H1 (cell line): Measurements from ENCODE around the gene CCDC12. TPM values are rescaled to one million over a fixed set of nuclear protein-coding genes. Genes with fewer than 3 reads are reported as not detected.

Experiments used
- CTCF ChIA-PET: fragments of 300-600 bp; sonication (Branson Sonifier 250); formaldehyde crosslinking; loops from one replicate; lab custom pipeline; 2021; ENCODE audit not compliant: partially characterized antibody; lab: Charles Lee
- POLR2A ChIA-PET: fragments of 300-600 bp; sonication (Branson Sonifier 250); formaldehyde crosslinking; loops from one replicate; lab custom pipeline; 2021; ENCODE audit warnings: inconsistent platforms; ENCODE audit not compliant: partially characterized antibody; lab: Charles Lee
- DNase-seq, 2 experiments: peaks; one replicate each; pipeline versions ENCODE4 v3.0.0 to v3.0.0-alpha.2; 2010 to 2022; ENCODE audit warnings: low spot score in 2 of 2, low read depth in 1 of 2, mixed read lengths in 1 of 2
- FAIRE-seq: peaks from 2 replicates; lab custom pipeline; 2011; peaks lifted over from hg19 to GRCh38; lab: Jason Lieb, UNC
- H2AFZ ChIP-seq: 2 replicates; pipeline ENCODE4 v1.8.1; 2012; ENCODE audit warnings: low read length, inconsistent platforms
- H2AK5ac ChIP-seq: 2 replicates; pipeline ENCODE4 v1.6.1; 2013; ENCODE audit warnings: low read depth, low read length
- H2BK120ac ChIP-seq: replicated peaks from 2 replicates; pipeline ENCODE3; 2013; ENCODE audit warnings: low read depth, low read length, inconsistent platforms
- H2BK12ac ChIP-seq: 2 replicates; pipeline ENCODE4 v1.6.1; 2013; ENCODE audit warnings: low read depth, low read length
- H2BK15ac ChIP-seq: 2 replicates; pipeline ENCODE4 v1.6.1; 2013; ENCODE audit warnings: low read length
- H2BK20ac ChIP-seq: 2 replicates; pipeline ENCODE4 v1.6.1; 2013; ENCODE audit warnings: low read length
- H2BK5ac ChIP-seq: 2 replicates; pipeline ENCODE4 v1.6.1; 2013; ENCODE audit warnings: low read depth, low read length
- H3K14ac ChIP-seq: 2 replicates; pipeline ENCODE4 v1.6.1; 2013; ENCODE audit warnings: inconsistent platforms; ENCODE audit not compliant: insufficient read length
- H3K18ac ChIP-seq: 2 replicates; pipeline ENCODE4 v1.6.1; 2013; ENCODE audit warnings: low read length; ENCODE audit errors: extremely low read depth
- H3K23ac ChIP-seq: 2 replicates; pipeline ENCODE4 v1.6.1; 2013; ENCODE audit warnings: inconsistent platforms; ENCODE audit not compliant: insufficient read length
- H3K23me2 ChIP-seq: 2 replicates; pipeline ENCODE4 v1.6.1; 2013; ENCODE audit warnings: low read depth, low read length
- H3K27ac ChIP-seq: 2 replicates; pipeline ENCODE4 v1.6.1; 2011; ENCODE audit warnings: low read depth, low read length, inconsistent platforms
- H3K27me3 ChIP-seq, 4 experiments: replicated peaks in 1 of 4; 1 replicate in 1 of 4; 2 replicates in 3 of 4; pipeline versions ENCODE4 v1.6.1 to v1.8.1; 2011 to 2013; ENCODE audit warnings: low read length in 3 of 4, mild to moderate bottlenecking in 3 of 4, inconsistent platforms in 2 of 4, mixed read lengths in 2 of 4, moderate library complexity in 1 of 4; ENCODE audit not compliant: control insufficient read depth in 3 of 4, insufficient read depth in 3 of 4; ENCODE audit errors: extremely low read depth in 1 of 4
- H3K36me3 ChIP-seq, 4 experiments: 2 replicates each; pipeline versions ENCODE4 v1.6.1 to v1.8.1; 2011 to 2013; ENCODE audit warnings: mild to moderate bottlenecking in 4 of 4, low read length in 3 of 4, moderate library complexity in 2 of 4, control low read depth in 1 of 4, inconsistent platforms in 1 of 4; ENCODE audit not compliant: insufficient read depth in 4 of 4, control insufficient read depth in 2 of 4
- H3K4ac ChIP-seq: replicated peaks from 2 replicates; pipeline ENCODE3; 2013; ENCODE audit warnings: low read length, low read depth, mixed read lengths, inconsistent platforms; ENCODE audit not compliant: insufficient read length
- H3K4me1 ChIP-seq, 4 experiments: replicated peaks in 1 of 4; 1 replicate in 1 of 4; 2 replicates in 3 of 4; pipeline versions ENCODE4 v1.6.1 to v1.8.1; 2011 to 2013; ENCODE audit warnings: low read length in 3 of 4, inconsistent platforms in 2 of 4, mixed read lengths in 1 of 4; ENCODE audit not compliant: insufficient read depth in 4 of 4, control insufficient read depth in 3 of 4
- H3K4me2 ChIP-seq, 2 experiments: 2 replicates each; pipeline versions ENCODE4 v1.6.1 to v1.8.1; 2011 to 2013; ENCODE audit warnings: low read depth in 2 of 2, low read length in 2 of 2, control low read depth in 1 of 2, inconsistent platforms in 1 of 2, mild to moderate bottlenecking in 1 of 2; ENCODE audit not compliant: insufficient read depth in 1 of 2
- H3K4me3 ChIP-seq, 4 experiments: fragments of 200-600, 300-600 bp in 1 of 4; sonication (generic), shearing (Covaris generic), sonication (Bioruptor Twin) in 1 of 4; 2 replicates each; pipeline versions ENCODE4 v1.5.1 to v1.8.1; 2011 to 2016; ENCODE audit warnings: low read length in 4 of 4, low read depth in 3 of 4, control low read depth in 2 of 4, inconsistent platforms in 2 of 4, mild to moderate bottlenecking in 2 of 4, mixed read lengths in 1 of 4, moderate library complexity in 1 of 4; ENCODE audit not compliant: insufficient read depth in 2 of 4; ENCODE audit errors: extremely low read depth in 1 of 4
- H3K56ac ChIP-seq: replicated peaks from 2 replicates; pipeline ENCODE3; 2013; ENCODE audit warnings: low read depth, mild to moderate bottlenecking, mixed read lengths, low read length, inconsistent platforms; ENCODE audit not compliant: insufficient read length
- H3K79me1 ChIP-seq: 2 replicates; pipeline ENCODE4 v1.6.1; 2013; ENCODE audit warnings: low read depth, low read length, control low read depth
- H3K79me2 ChIP-seq, 2 experiments: 2 replicates each; pipeline versions ENCODE4 v1.6.1 to v1.8.1; 2012 to 2013; ENCODE audit warnings: low read length in 2 of 2, mild to moderate bottlenecking in 2 of 2, inconsistent platforms in 1 of 2; ENCODE audit not compliant: insufficient read depth in 2 of 2, control insufficient read depth in 1 of 2
- H3K9ac ChIP-seq, 4 experiments: replicated peaks in 1 of 4; 1 replicate in 1 of 4; 2 replicates in 3 of 4; pipeline versions ENCODE4 v1.6.1 to v1.8.1; 2011 to 2013; ENCODE audit warnings: low read depth in 3 of 4, low read length in 3 of 4, control low read depth in 2 of 4, mild to moderate bottlenecking in 2 of 4, moderate library complexity in 2 of 4, inconsistent platforms in 1 of 4; ENCODE audit errors: extremely low read depth in 1 of 4
- H3K9me3 ChIP-seq, 2 experiments: 2 replicates each; pipeline versions ENCODE4 v1.6.1 to v1.8.1; 2012 to 2013; ENCODE audit warnings: mild to moderate bottlenecking in 2 of 2, moderate library complexity in 2 of 2, control low read depth in 1 of 2, inconsistent platforms in 1 of 2, low read depth in 1 of 2, low read length in 1 of 2, mixed read lengths in 1 of 2; ENCODE audit not compliant: insufficient read depth in 2 of 2
- H4K20me1 ChIP-seq, 2 experiments: replicated peaks in 1 of 2; 2 replicates each; pipeline versions ENCODE3 to v1.8.1; 2011 to 2013; ENCODE audit warnings: inconsistent platforms in 2 of 2, low read length in 2 of 2, mild to moderate bottlenecking in 1 of 2; ENCODE audit not compliant: insufficient read depth in 2 of 2, control insufficient read depth in 1 of 2
- H4K5ac ChIP-seq: 2 replicates; pipeline ENCODE4 v1.6.1; 2013; ENCODE audit warnings: low read length, low read depth, mixed read lengths, inconsistent platforms; ENCODE audit not compliant: insufficient read length
- H4K8ac ChIP-seq: 2 replicates; pipeline ENCODE4 v1.8.0; 2013; ENCODE audit warnings: mild to moderate bottlenecking, moderate library complexity, low read length, inconsistent platforms; ENCODE audit not compliant: insufficient read depth; ENCODE audit errors: extremely low read depth
- H4K91ac ChIP-seq: replicated peaks from 2 replicates; pipeline ENCODE3; 2013; ENCODE audit warnings: low read length, mixed read lengths, inconsistent platforms; ENCODE audit not compliant: insufficient read length
- POU5F1 ChIP-seq: IDR thresholded peaks from 2 replicates; pipeline ENCODE4 v1.6.1; 2011; ENCODE audit warnings: low read depth, mild to moderate bottlenecking, low read length, moderate library complexity
- RFX5 ChIP-seq: IDR thresholded peaks from 2 replicates; pipeline ENCODE4 v1.6.1; 2011; ENCODE audit warnings: low read depth, low read length, improper control_type of control experiment, borderline replicate concordance
- SP4 ChIP-seq: IDR thresholded peaks from 2 replicates; pipeline ENCODE4 v1.6.1; 2012; ENCODE audit warnings: low read length, inconsistent platforms
- whole genome bisulfite sequencing, 2 experiments: shearing (Covaris generic) in 1 of 2; methylation state at CpG; one replicate each; pipeline versions ENCODE4 v1.1.6 to v1.1.7; 2013 to 2015; ENCODE audit warnings: low lambda C conversion rate in 2 of 2, mixed read lengths in 2 of 2, inconsistent platforms in 1 of 2, low coverage in 1 of 2, missing lambda C conversion rate in 1 of 2; ENCODE audit not compliant: insufficient replicate concordance in 2 of 2, insufficient coverage in 1 of 2, insufficient read length in 1 of 2; ENCODE audit errors: extremely low coverage in 1 of 2, missing lambda C conversion rate in 1 of 2; 5-methylcytosine and 5-hydroxymethylcytosine counted together
- polyA plus RNA-seq, 7 experiments: library from polyadenylated mRNA; depleted of rRNA in 3 of 7; stranded (reverse) in 5 of 7; unstranded in 2 of 7; fragments of >200 nt in 5 of 7; fragments of 200-250 nt in 2 of 7; gene quantifications; 1 replicate in 5 of 7; 2 replicates in 1 of 7; 4 replicates in 1 of 7; pipeline versions ENCODE4 v1.2.1 to v1.2.3, GENCODE V29; 2011 to 2013; ENCODE audit warnings: missing spikeins in 2 of 7, mixed read lengths in 2 of 7
- total RNA-seq: library from RNA; stranded (reverse); fragmentation: NEBNext Ultra II Directional; extraction: Animal tissue kit (Norgen Biotek cat#: 25700); gene quantifications from 2 replicates; pipeline ENCODE4 v1.2.1, GENCODE V29; 2021

CCDC12 gene
- total and polyA plus RNA-seq, 2 of the 8 experiments (the other 6 are each of a cell fraction or from before 2014, with no cell fraction given), result 29.5 to 41.3 TPM

DNA sequence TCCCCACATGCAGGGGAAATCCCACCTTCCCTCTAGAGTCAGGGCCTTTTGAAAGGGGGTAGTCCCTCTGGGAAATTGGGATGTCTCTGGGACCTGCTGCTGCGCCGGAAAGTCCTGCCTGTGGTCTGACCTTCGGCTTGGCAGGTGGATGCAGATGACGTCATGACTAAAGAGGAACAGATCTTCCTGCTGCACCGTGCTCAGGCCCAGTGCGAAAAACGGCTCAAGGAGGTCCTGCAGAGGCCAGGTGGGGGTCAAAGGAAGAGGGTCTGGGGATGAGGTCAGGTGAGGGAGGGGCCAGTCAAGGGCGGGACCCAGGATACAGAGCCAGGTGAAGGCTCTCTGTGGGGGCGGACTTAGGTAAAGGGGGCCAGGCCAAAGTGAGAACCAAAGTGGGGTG is 82.8 kb downstream of the CCDC12 start:
- POLR2A ChIA-PET, result interaction anchor here (1.1 to 1.2 kb wide), 2 partner anchors 12 to 30 kb away, joined by 3 read pairs; no protein-coding TSS in a partner anchor
- no peak overlapping the region for H3K4me3 ChIP-seq
- no peak overlapping the region; a peak in 1 of 4 replicates for H3K4me2 ChIP-seq
- H3K79me1 ChIP-seq, result no peaks in the 10 kb centered on the region
- H2BK20ac ChIP-seq, result no peak overlapping the region
- no peak overlapping the region for H3K4ac ChIP-seq
- H2BK120ac ChIP-seq, result no peak overlapping the region
- H2AK5ac ChIP-seq, result no peak overlapping the region
- H3K27me3 ChIP-seq, result peaks cover 15 to 74% (median 57%) of the 10 kb centered on the region in 4 experiments
- no peak overlapping the region for H4K5ac ChIP-seq
- TF ChIP-seq POU5F1 (no peak), RFX5 (no peak), SP4 (no peak)
- H3K14ac ChIP-seq, result no peak overlapping the region
- H3K18ac ChIP-seq, result no peak overlapping the region
- H3K23ac ChIP-seq, result no peak overlapping the region
- H2BK12ac ChIP-seq, result no peak overlapping the region
- peaks cover 8% of the 10 kb centered on the region; the same call in 1 of the 2 replicates for H3K23me2 ChIP-seq
- H2BK15ac ChIP-seq, result no peak overlapping the region; the same call in 1 of the 2 replicates
- no peak overlapping the region for H3K56ac ChIP-seq
- H3K9me3 ChIP-seq, result no peaks in the 10 kb centered on the region
- no peaks in the 10 kb centered on the region for H3K79me2 ChIP-seq
- 82% methylated on average over 8 of the region's 9 CpGs; no CpG with 5 or more reads in 1 of the 2 experiments for WGBS, 2 experiments
- no peak for FAIRE-seq
- H4K8ac ChIP-seq, result no peak overlapping the region
- no peaks in the 10 kb centered on the region for H3K36me3 ChIP-seq
- no peak overlapping the region for H2AFZ ChIP-seq
- peaks cover 0 to 7% of the 10 kb centered on the region in 2 experiments for H4K20me1 ChIP-seq
- no peak overlapping the region for H4K91ac ChIP-seq
- H3K27ac ChIP-seq, result no peak overlapping the region
- peaks cover 4 to 16% (median 14%) of the 10 kb centered on the region in 4 experiments for H3K4me1 ChIP-seq
- H2BK5ac ChIP-seq, result no peak overlapping the region
- no peak for DNase-seq
- CTCF ChIA-PET, result interaction anchor here (1.6 to 13.3 kb wide), 11 partner anchors 12 to 186 kb away, joined by 3 to 91 read pairs (median 17); partner anchors contain the start of genes MYL3, PRSS50 and PTH1R
- H3K9ac ChIP-seq, result no peak overlapping the region
